K562 (cell line): ENCODE data around the gene MCM7. TPM values are rescaled to one million over a fixed set of nuclear protein-coding genes. Genes with fewer than 3 reads are reported as not detected.

Experiments used
- ASH1L ChIP-seq: fragments of 450-650 bp; IDR thresholded peaks from 2 replicates; pipeline ENCODE4 v1.6.1; 2018; ENCODE audit warnings: borderline replicate concordance, mild to moderate bottlenecking, low read depth; ENCODE audit not compliant: partially characterized antibody
- CAMTA2 ChIP-seq: fragments of 250-450 bp; sonication (Bioruptor Pico); conservative IDR thresholded peaks from 2 replicates; pipeline ENCODE4 v1.5.1; 2022
- CREB1 ChIP-seq, 2 experiments: sonication (generic) in 1 of 2; formaldehyde crosslinking in 1 of 2; IDR thresholded peaks; 2 replicates each; pipeline versions ENCODE4 v1.6.1 to v1.8.0; 2012 to 2022; ENCODE audit warnings: inconsistent platforms in 1 of 2, mild to moderate bottlenecking in 1 of 2, missing genetic modification reagents in 1 of 2, moderate library complexity in 1 of 2
- ESRRA ChIP-seq: fragments of 450-650 bp; IDR thresholded peaks from 2 replicates; pipeline ENCODE4 v1.6.1; 2014; ENCODE audit warnings: low read depth, mild to moderate bottlenecking, moderate library complexity, borderline replicate concordance
- MEIS2 ChIP-seq: fragments of 450-650 bp; IDR thresholded peaks from 2 replicates; pipeline ENCODE4 v1.6.1; 2014; ENCODE audit warnings: mild to moderate bottlenecking; ENCODE audit not compliant: partially characterized antibody
- MTF1 ChIP-seq: fragments of 250-450 bp; sonication (Bioruptor Pico); IDR thresholded peaks from 2 replicates; pipeline ENCODE4 v1.9.0; 2021; ENCODE audit warnings: moderate library complexity, mild to moderate bottlenecking, inconsistent platforms, borderline replicate concordance
- POU5F1 ChIP-seq: fragments of 150-350 bp; IDR thresholded peaks from 2 replicates; pipeline ENCODE4 v1.6.1; 2014; ENCODE audit warnings: borderline replicate concordance, low read length, low read depth, mild to moderate bottlenecking; ENCODE audit not compliant: partially characterized antibody
- TGIF2 ChIP-seq: sonication (generic); formaldehyde crosslinking; IDR thresholded peaks from 2 replicates; pipeline ENCODE4 v1.8.1; 2022; ENCODE audit warnings: mild to moderate bottlenecking, missing genetic modification reagents, moderate library complexity
- VEZF1 ChIP-seq: fragments of 200-800 bp; sonication (Bioruptor generic); IDR thresholded peaks from 2 replicates; pipeline ENCODE4 v1.6.1; 2017; ENCODE audit warnings: missing genetic modification characterization, missing compliant biosample characterization
- ZEB2 ChIP-seq: fragments of 450-650 bp; IDR thresholded peaks from 2 replicates; pipeline ENCODE4 v1.6.1; 2016
- ZNF133 ChIP-seq: fragments of 250-450 bp; sonication (Bioruptor Pico); IDR thresholded peaks from 2 replicates; pipeline ENCODE4 v1.4.0; 2020; ENCODE audit warnings: mild to moderate bottlenecking
- ZNF764 ChIP-seq: fragments of 250-450 bp; sonication (Bioruptor Pico); IDR thresholded peaks from 2 replicates; pipeline ENCODE4 v1.4.0; 2020; ENCODE audit warnings: low read depth, mild to moderate bottlenecking, moderate library complexity
- polyA plus RNA-seq, 8 experiments: library from polyadenylated mRNA; depleted of rRNA in 4 of 8; stranded (reverse) in 5 of 8; unstranded in 3 of 8; fragments of >200 nt; fragmentation: Nextera tagmentation in 2 of 8; fragmentation: Illumina TruSeq in 1 of 8; extraction: Ambion mirVana in 2 of 8; extraction: Trizol in 1 of 8; gene quantifications; 2 replicates each; pipeline versions ENCODE4 v1.2.1 to v1.2.3, GENCODE V29; 2011 to 2014; ENCODE audit warnings: inconsistent platforms in 1 of 8, missing spikeins in 1 of 8
- total RNA-seq, 7 experiments: library from RNA; depleted of rRNA in 6 of 7; stranded (reverse); fragments of >200 nt in 6 of 7; fragmentation: Illumina TruSeq in 2 of 7; extraction: Trizol in 2 of 7; gene quantifications; 2 replicates each; pipeline versions ENCODE4 v1.2.1 to v1.2.3, GENCODE V29; 2011 to 2021; ENCODE audit warnings: low replicate concordance in 1 of 7
- TF ChIP-seq, protein P1 (sequence below): sonication (generic); formaldehyde crosslinking; IDR thresholded peaks from 2 replicates; pipeline ENCODE4 v1.9.0; 2022; ENCODE audit warnings: mild to moderate bottlenecking, missing genetic modification reagents
- TF ChIP-seq, protein P2 (sequence below): sonication (generic); formaldehyde crosslinking; IDR thresholded peaks from 2 replicates; pipeline ENCODE4 v1.8.0; 2022; ENCODE audit warnings: missing genetic modification reagents, mild to moderate bottlenecking, borderline replicate concordance

The MCM7 gene
- total and polyA plus RNA-seq, 9 of the 15 experiments (the other 6 are each of a cell fraction or from before 2014, with no cell fraction given) = 329 to 856 (median 437) TPM

DNA sequence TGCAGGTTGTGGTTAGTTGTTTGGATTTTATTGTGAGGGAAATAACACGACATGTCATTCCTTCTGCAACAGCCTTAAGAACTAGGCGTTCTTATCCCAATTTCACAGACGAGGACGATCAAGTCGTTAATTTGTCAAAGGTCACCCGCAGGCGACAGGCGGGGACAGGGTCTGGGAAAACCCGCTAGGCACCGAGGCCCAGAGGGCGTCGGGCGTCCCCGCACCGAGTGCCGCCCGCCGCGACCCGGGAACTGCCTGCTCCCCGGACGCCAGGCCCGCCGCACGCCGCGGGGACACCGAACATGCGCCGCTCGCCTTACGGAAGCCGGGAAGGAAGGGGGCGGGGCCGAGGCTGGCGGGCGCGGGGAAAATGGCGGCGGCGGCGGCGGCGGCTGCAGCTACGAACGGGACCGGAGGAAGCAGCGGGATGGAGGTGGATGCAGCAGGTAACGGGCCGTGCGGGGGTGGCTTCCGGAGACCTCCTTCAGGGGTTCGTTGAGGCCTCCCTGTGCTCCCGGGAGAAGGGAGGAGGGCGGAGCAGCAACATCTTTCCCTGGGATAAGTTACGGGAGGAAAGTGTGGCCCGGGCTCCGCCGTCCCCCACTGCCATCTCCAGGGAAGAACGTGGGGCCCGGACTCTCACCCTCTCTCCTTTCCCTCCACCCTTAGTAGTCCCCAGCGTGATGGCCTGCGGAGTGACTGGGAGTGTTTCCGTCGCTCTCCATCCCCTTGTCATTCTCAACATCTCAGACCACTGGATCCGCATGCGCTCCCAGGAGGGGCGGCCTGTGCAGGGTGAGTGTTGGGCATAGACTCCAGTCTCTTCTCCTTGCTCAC is 12.4 kb downstream of the MCM7 start, which contains the start of gene COPS6 (continued):
- TF ChIP-seq, protein P1, sequence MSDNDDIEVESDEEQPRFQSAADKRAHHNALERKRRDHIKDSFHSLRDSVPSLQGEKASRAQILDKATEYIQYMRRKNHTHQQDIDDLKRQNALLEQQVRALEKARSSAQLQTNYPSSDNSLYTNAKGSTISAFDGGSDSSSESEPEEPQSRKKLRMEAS (CRISPR knock-in tag) = peak; percentile 100
- TF ChIP-seq MTF1 (CRISPR knock-in tag) = 0 out of 2 replicates have a peak, but pooled peaks have one; percentile 41
- 0 out of 2 replicates have a peak, but pooled peaks have one; percentile 8 for TF ChIP-seq CAMTA2
- TF ChIP-seq CREB1 (IDR thresholded peaks at IDR 0.05) = peak; percentile 66; the same call in 1 of the 2 replicates
- TF ChIP-seq CREB1 (CRISPR knock-in tag; IDR thresholded peaks at IDR 0.05) = peak; percentile 89
- TF ChIP-seq ESRRA = peak; percentile 76
- no peak for TF ChIP-seq ZNF133 (CRISPR knock-in tag)
- peak; percentile 81 for TF ChIP-seq VEZF1
- TF ChIP-seq POU5F1 = peak; percentile 77
- peak; percentile 98; the same call in 1 of the 2 replicates for TF ChIP-seq TGIF2 (CRISPR knock-in tag)
- peak; percentile 47 for TF ChIP-seq MEIS2
- TF ChIP-seq, protein P2, sequence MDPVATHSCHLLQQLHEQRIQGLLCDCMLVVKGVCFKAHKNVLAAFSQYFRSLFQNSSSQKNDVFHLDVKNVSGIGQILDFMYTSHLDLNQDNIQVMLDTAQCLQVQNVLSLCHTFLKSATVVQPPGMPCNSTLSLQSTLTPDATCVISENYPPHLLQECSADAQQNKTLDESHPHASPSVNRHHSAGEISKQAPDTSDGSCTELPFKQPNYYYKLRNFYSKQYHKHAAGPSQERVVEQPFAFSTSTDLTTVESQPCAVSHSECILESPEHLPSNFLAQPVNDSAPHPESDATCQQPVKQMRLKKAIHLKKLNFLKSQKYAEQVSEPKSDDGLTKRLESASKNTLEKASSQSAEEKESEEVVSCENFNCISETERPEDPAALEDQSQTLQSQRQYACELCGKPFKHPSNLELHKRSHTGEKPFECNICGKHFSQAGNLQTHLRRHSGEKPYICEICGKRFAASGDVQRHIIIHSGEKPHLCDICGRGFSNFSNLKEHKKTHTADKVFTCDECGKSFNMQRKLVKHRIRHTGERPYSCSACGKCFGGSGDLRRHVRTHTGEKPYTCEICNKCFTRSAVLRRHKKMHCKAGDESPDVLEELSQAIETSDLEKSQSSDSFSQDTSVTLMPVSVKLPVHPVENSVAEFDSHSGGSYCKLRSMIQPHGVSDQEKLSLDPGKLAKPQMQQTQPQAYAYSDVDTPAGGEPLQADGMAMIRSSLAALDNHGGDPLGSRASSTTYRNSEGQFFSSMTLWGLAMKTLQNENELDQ (CRISPR knock-in tag) = no peak; the same call in 1 of the 2 replicates
- TF ChIP-seq ZEB2 = no peak
- TF ChIP-seq ASH1L = peak; percentile 62
- TF ChIP-seq ZNF764 = peak; percentile 41; the same call in 1 of the 2 replicates
